ENCODE results near the gene SHQ1. TPM values are rescaled to one million over a fixed set of nuclear protein-coding genes. Genes with fewer than 3 reads are reported as not detected.

The SHQ1 gene
- total RNA-seq, 3 donors from 2014 or later = 9.6 to 19.3 (median 17.4) TPM

GRCh38 chr3:72888546-72889309, 40.5 kb upstream of the SHQ1 start:
- Histone ChIP-seq H3K27me3 (no peaks in the 10 kb centered on the region), H3K9me3 (no peaks in the 10 kb centered on the region), H3K27ac (peak overlapping the region; percentile 81 to 88), H3K36me3 (no peaks in the 10 kb centered on the region), H3K4me3 (peak overlapping the region; percentile 46 to 74 (median 62)), H3K4me1 (peaks cover 11 to 13% of the 10 kb centered on the region in 2 donors)
- DNase-seq (ENCODE audit: low spot score in 2 of 2) = no peak
- no peak for TF ChIP-seq CTCF (IDR thresholded peaks at IDR 0.05)
- intact Hi-C loops (cut with DNase I; ENCODE audit: low total_unique reads) = no loop called here

DNA sequence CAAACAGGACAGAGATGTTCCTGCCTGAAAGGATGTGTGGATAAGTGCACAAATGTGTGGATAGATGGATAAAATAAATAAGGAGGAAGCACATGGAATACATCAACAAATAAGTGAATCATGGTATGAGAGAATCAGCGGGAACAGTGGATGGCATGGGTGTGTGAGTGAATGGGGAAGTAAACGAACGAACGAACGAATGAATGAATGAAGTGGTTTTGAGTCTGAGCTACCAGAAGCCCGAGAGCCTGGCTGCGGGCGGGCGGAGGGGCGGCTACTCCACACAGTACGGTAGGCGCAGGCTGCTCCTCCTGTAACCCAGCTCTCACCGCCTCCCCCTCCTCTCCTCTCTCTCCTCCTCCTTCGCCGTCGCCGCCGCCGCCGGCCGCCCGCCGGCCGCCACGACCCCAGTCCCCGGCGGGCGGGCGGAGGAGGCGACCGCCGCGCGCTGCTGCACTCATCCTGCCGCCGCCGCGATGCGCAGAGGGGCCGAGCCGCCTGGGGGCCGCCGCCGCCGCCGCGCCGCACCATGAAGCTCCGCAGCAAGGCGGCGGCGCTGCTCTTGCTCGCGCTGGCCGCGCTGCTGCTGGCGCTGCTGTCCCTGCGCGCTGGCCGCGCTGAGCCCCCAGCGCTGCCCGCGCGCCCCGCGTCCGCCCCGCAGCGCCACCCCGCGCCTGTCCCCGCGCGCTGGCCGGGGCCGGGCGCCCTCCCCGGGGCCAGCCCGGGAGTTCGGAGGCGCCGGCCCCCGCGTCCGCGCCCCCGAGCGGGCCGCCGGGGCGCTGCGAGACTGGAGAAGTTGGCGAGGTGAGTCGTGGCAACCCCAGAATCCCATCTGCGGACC, 39.7 kb upstream of the SHQ1 start, which contains the start of gene GXYLT2:
GXYLT2 (plus strand) TSS at position 342 of the 841 bp plus-strand sequence; CDS start at position 530, 188 bp downstream.
- intact Hi-C loops (cut with DNase I; ENCODE audit: low total_unique reads) = no loop called here
- Histone ChIP-seq H3K9me3 (peaks cover 0 to 6% of the 10 kb centered on the region in 2 donors), H3K27ac (peak within 1 kb of the TSS; percentile 81 to 88), H3K4me1 (peaks cover 11 to 13% of the 10 kb centered on the region in 2 donors), H3K4me3 (peak within 1 kb of the TSS; percentile 46 to 74 (median 62)), H3K27me3 (no peaks in the 10 kb centered on the region), H3K36me3 (no peaks in the 10 kb centered on the region)
- TF ChIP-seq CTCF (IDR thresholded peaks at IDR 0.05) (no peak), POLR2AphosphoS5 (IDR thresholded peaks at IDR 0.05) (no peak), POLR2A (IDR thresholded peaks at IDR 0.05) (no peak)
- DNase-seq (ENCODE audit: low spot score in 2 of 2) = no peak

- H3K27ac ChIP-seq = peak overlapping the region; percentile 54 to 88
- intact Hi-C loops (cut with DNase I; ENCODE audit: low total_unique reads) = no loop called here
- no peak for DNase-seq (ENCODE audit: low spot score in 2 of 2)
Observed at GRCh38 chr3:72887343-72887704, 39.1 kb upstream of the SHQ1 start.

GRCh38 chr3:72872183-72872582, 23.9 kb upstream of the SHQ1 start:
- TF ChIP-seq POLR2AphosphoS5 (IDR thresholded peaks at IDR 0.05) = no peak
- no peak for TF ChIP-seq POLR2A (IDR thresholded peaks at IDR 0.05)
- TF ChIP-seq CTCF (IDR thresholded peaks at IDR 0.05) = no peak
- no peak overlapping the region for H3K4me3 ChIP-seq
- intact Hi-C loops (cut with DNase I; ENCODE audit: low total_unique reads) = no loop called here
- H3K36me3 ChIP-seq = no peaks in the 10 kb centered on the region
- no peak for DNase-seq (ENCODE audit: low spot score in 2 of 2)
- peak overlapping the region in 1 of 2 donors; percentile 55 for H3K27ac ChIP-seq
- H3K27me3 ChIP-seq = no peaks in the 10 kb centered on the region
- no peaks in the 10 kb centered on the region for H3K9me3 ChIP-seq
- no peaks in the 10 kb centered on the region for H3K4me1 ChIP-seq

More at GRCh38 chr3:72887343-72887704, 39.1 kb upstream of the SHQ1 start:
- Histone ChIP-seq H3K9me3 (peaks cover 0 to 6% of the 10 kb centered on the region in 2 donors), H3K36me3 (no peaks in the 10 kb centered on the region), H3K4me3 (peak overlapping the region; percentile 46 to 74 (median 62)), H3K27me3 (no peaks in the 10 kb centered on the region), H3K4me1 (peaks cover 10 to 13% of the 10 kb centered on the region in 2 donors)
- TF ChIP-seq POLR2AphosphoS5 (IDR thresholded peaks at IDR 0.05) (no peak), CTCF (IDR thresholded peaks at IDR 0.05) (no peak), POLR2A (IDR thresholded peaks at IDR 0.05) (no peak)
